ENCODE data around the gene TBX15.
"Not testable (repeated sequence)": the region's sequence is repeated elsewhere in the genome, so short reads cannot be mapped to it uniquely, and the experiment has no call there.

Gene TBX15

GRCh38 chr1:118923319-118923718 lies 64.8 kb downstream of the TBX15 start:
- no peak for DNase-seq

GRCh38 chr1:118921994-118922393 lies 66.1 kb downstream of the TBX15 start:
- DNase-seq, result no peak

- DNase-seq, result no peak
These were observed 67.9 kb downstream of the TBX15 start for GRCh38 chr1:118920124-118920717.

- DNase-seq, result no peak
These were observed 69.2 kb downstream of the TBX15 start for GRCh38 chr1:118918940-118919259.

GRCh38 chr1:118918230-118918939 lies 69.8 kb downstream of the TBX15 start:
- no peak for DNase-seq

- DNase-seq, result not testable (repeated sequence)
These were observed 71.8 kb downstream of the TBX15 start for GRCh38 chr1:118916346-118916745.

- DNase-seq, result no peak
These were observed 73.6 kb downstream of the TBX15 start for GRCh38 chr1:118914379-118915161.

- DNase-seq, result no peak
These were observed 74.3 kb downstream of the TBX15 start for GRCh38 chr1:118913818-118914217.

- no peak for DNase-seq
These were observed 75.6 kb downstream of the TBX15 start for GRCh38 chr1:118912574-118912973.

- DNase-seq, result no peak
These were observed 76.6 kb downstream of the TBX15 start for GRCh38 chr1:118911571-118911970.

GRCh38 chr1:118907466-118907865 lies 80.7 kb downstream of the TBX15 start:
- no peak for DNase-seq

- no peak for DNase-seq
These were observed 82.5 kb downstream of the TBX15 start for GRCh38 chr1:118905671-118906070.

GRCh38 chr1:118905196-118905595 lies 82.9 kb downstream of the TBX15 start:
- no peak for DNase-seq

GRCh38 chr1:118902711-118903191 lies 85.4 kb downstream of the TBX15 start:
- no peak for DNase-seq

GRCh38 chr1:118902299-118902698 lies 85.8 kb downstream of the TBX15 start:
- DNase-seq, result no peak

GRCh38 chr1:118900643-118901440 lies 87.3 kb downstream of the TBX15 start:
- DNase-seq, result no peak

- DNase-seq, result no peak
These were observed 88.8 kb downstream of the TBX15 start for GRCh38 chr1:118899340-118899739.

GRCh38 chr1:118898712-118899111 lies 89.4 kb downstream of the TBX15 start:
- DNase-seq, result no peak

- no peak for DNase-seq
These were observed 91.7 kb downstream of the TBX15 start for GRCh38 chr1:118896416-118896815.

GRCh38 chr1:118894836-118895235 lies 93.3 kb downstream of the TBX15 start:
- no peak for DNase-seq

- no peak for DNase-seq
These were observed 97.2 kb downstream of the TBX15 start for GRCh38 chr1:118890851-118891384.

- no peak for DNase-seq
These were observed 103.2 kb downstream of the TBX15 start for GRCh38 chr1:118884946-118885345.

- no peak for DNase-seq
These were observed 106.4 kb downstream of the TBX15 start for GRCh38 chr1:118881751-118882150.
